HEK293T (cell line): ENCODE results near the gene TMEM123.

Experiments
- ARNT ChIP-seq: fragments of 450-650 bp; IDR thresholded peaks from 2 replicates; pipeline ENCODE4 v1.6.1; 2017; ENCODE audit warnings: mild to moderate bottlenecking
- FOXA1 ChIP-seq: fragments of 450-650 bp; IDR thresholded peaks from 2 replicates; pipeline ENCODE4 v1.6.1; 2016; ENCODE audit warnings: mild to moderate bottlenecking
- FOXM1 ChIP-seq: fragments of 450-650 bp; IDR thresholded peaks from 2 replicates; pipeline ENCODE4 v1.6.1; 2017; ENCODE audit warnings: mild to moderate bottlenecking, borderline replicate concordance
- LEF1 ChIP-seq: fragments of 450-650 bp; IDR thresholded peaks from 2 replicates; pipeline ENCODE4 v1.6.1; 2017; ENCODE audit warnings: mild to moderate bottlenecking, borderline replicate concordance

GRCh38 chr11:102378818-102379217 is 73.7 kb downstream of the TMEM123 start:
- TF ChIP-seq LEF1 (no peak), ARNT (no peak), FOXM1 (no peak), FOXA1 (no peak)
